ENCODE results near the gene KRR1. TPM values are rescaled to one million over a fixed set of nuclear protein-coding genes. Genes with fewer than 3 reads are reported as not detected.

Gene KRR1
- total and polyA plus RNA-seq, 2 experiments from 2014 or later = 55.7 to 120 TPM

GRCh38 chr12:75443709-75444108 lies 67.7 kb downstream of the KRR1 start:
- TF ChIP-seq POLR2AphosphoS5 (IDR thresholded peaks at IDR 0.05; ENCODE audit: low read depth) = no peak
- no peak for TF ChIP-seq STAT1 (IDR thresholded peaks at IDR 0.05; ENCODE audit: unreplicated experiment)
- no peak for TF ChIP-seq NANOG (IDR thresholded peaks at IDR 0.05; ENCODE audit: borderline replicate concordance)
- no peak for TF ChIP-seq ZNF331 (CRISPR knock-in tag; IDR thresholded peaks at IDR 0.05; ENCODE audit: low read depth)
- TF ChIP-seq ETS1 (IDR thresholded peaks at IDR 0.05) = no peak
- no peak for TF ChIP-seq EZH2 (IDR thresholded peaks at IDR 0.05; ENCODE audit: low read depth, unreplicated experiment)
- no peak for TF ChIP-seq EZH2phosphoT487 (IDR thresholded peaks at IDR 0.05; ENCODE audit: unreplicated experiment)
- no peak for TF ChIP-seq REST (IDR thresholded peaks at IDR 0.05; ENCODE audit: unreplicated experiment)
- TF ChIP-seq ZNF114 (CRISPR knock-in tag; IDR thresholded peaks at IDR 0.05) = no peak
- TF ChIP-seq JUNB (IDR thresholded peaks at IDR 0.05; ENCODE audit: unreplicated experiment) = no peak
- TF ChIP-seq CTCF (conservative IDR thresholded peaks at IDR 0.05; ENCODE audit: low read depth in 2 of 2) = no peak
- TF ChIP-seq ZNF462 (CRISPR knock-in tag; IDR thresholded peaks at IDR 0.05) = no peak
- no peak for TF ChIP-seq CREB1 (CRISPR knock-in tag; IDR thresholded peaks at IDR 0.05; ENCODE audit: low read depth)
- H3K4me3 Mint-ChIP-seq = no peak overlapping the region
- H2AFZ ChIP-seq = no peak overlapping the region
- H3K36me3 ChIP-seq (ENCODE audit: insufficient read depth) = no peaks in the 10 kb centered on the region
- H3K27me3 Mint-ChIP-seq (ENCODE audit: insufficient read depth, low read depth, poor library complexity) = peaks cover 3% of the 10 kb centered on the region
- H3K27ac Mint-ChIP-seq = no peak overlapping the region
- no peak for DNase-seq (ENCODE audit: low spot score)
- H3K36me3 Mint-ChIP-seq (ENCODE audit: low read depth) = peaks cover 7% of the 10 kb centered on the region
- H3K4me1 ChIP-seq (ENCODE audit: insufficient read depth) = no peaks in the 10 kb centered on the region
- H3K9me2 ChIP-seq (ENCODE audit: insufficient read depth) = peaks cover 14% of the 10 kb centered on the region; the same call in 1 of the 2 replicates
- H3K27me3 ChIP-seq (ENCODE audit: insufficient read depth) = no peaks in the 10 kb centered on the region
- H3F3A ChIP-seq (replicated peaks; ENCODE audit: low read depth) = no peaks in the 10 kb centered on the region
- H3K4me3 ChIP-seq = no peak overlapping the region
- H3K79me2 ChIP-seq (replicated peaks; ENCODE audit: insufficient read depth) = no peaks in the 10 kb centered on the region
- H3K4me2 ChIP-seq = no peak overlapping the region
- no peak overlapping the region for H3K27ac ChIP-seq (ENCODE audit: low read depth)
- ATAC-seq = no peak
- no peaks in the 10 kb centered on the region for H4K20me1 ChIP-seq (replicated peaks; ENCODE audit: insufficient read depth)
- H3K4me1 Mint-ChIP-seq = no peaks in the 10 kb centered on the region; the same call in 2 of the 3 replicates
- peaks cover 20% of the 10 kb centered on the region for H3K9me3 Mint-ChIP-seq
